Astrocyte (in vitro differentiated cells and primary cell): ENCODE data around the gene RAET1G. TPM values are rescaled to one million over a fixed set of nuclear protein-coding genes. Genes with fewer than 3 reads are reported as not detected.
"Not testable (repeated sequence)": the region's sequence is repeated elsewhere in the genome, so short reads cannot be mapped to it uniquely, and the experiment has no call there.

ENCODE experiments used
- DNase-seq: peaks from one replicate; pipeline ENCODE4 v3.0.0-alpha.2; 2010; ENCODE audit warnings: low read depth
- FAIRE-seq: peaks from 2 replicates; lab custom pipeline; 2011; peaks lifted over from hg19 to GRCh38; lab: Jason Lieb, UNC
- H2AFZ ChIP-seq: 2 replicates; pipeline ENCODE4 v1.6.0; 2012; ENCODE audit warnings: low read depth, low read length, inconsistent platforms
- H3K27ac ChIP-seq: 2 replicates; pipeline ENCODE4 v1.5.1; 2011; ENCODE audit warnings: low read depth, low read length, inconsistent platforms
- H3K27me3 ChIP-seq: 2 replicates; pipeline ENCODE4 v1.6.0; 2011; ENCODE audit warnings: low read length, inconsistent platforms; ENCODE audit not compliant: insufficient read depth
- H3K36me3 ChIP-seq: 2 replicates; pipeline ENCODE4 v1.5.1; 2011; ENCODE audit warnings: low read length, inconsistent platforms; ENCODE audit not compliant: insufficient read depth
- H3K4me1 ChIP-seq: 2 replicates; pipeline ENCODE4 v1.5.1; 2011; ENCODE audit warnings: low read length, inconsistent platforms; ENCODE audit not compliant: insufficient read depth
- H3K4me2 ChIP-seq: 2 replicates; pipeline ENCODE4 v1.6.0; 2012; ENCODE audit warnings: low read length, inconsistent platforms
- H3K4me3 ChIP-seq: 2 replicates; pipeline ENCODE4 v1.5.1; 2011; ENCODE audit warnings: low read depth, mild to moderate bottlenecking, low read length, inconsistent platforms; ENCODE audit not compliant: insufficient read depth
- H3K79me2 ChIP-seq: 2 replicates; pipeline ENCODE4 v1.6.0; 2012; ENCODE audit warnings: mild to moderate bottlenecking, low read length, inconsistent platforms; ENCODE audit not compliant: insufficient read depth
- H3K9ac ChIP-seq: 2 replicates; pipeline ENCODE4 v1.6.0; 2012; ENCODE audit warnings: mild to moderate bottlenecking, low read length, inconsistent platforms
- H3K9me3 ChIP-seq: 2 replicates; pipeline ENCODE4 v1.5.1; 2012; ENCODE audit warnings: low read depth, mild to moderate bottlenecking, low read length, inconsistent platforms; ENCODE audit not compliant: insufficient read depth
- H4K20me1 ChIP-seq: 2 replicates; pipeline ENCODE4 v1.6.0; 2012; ENCODE audit warnings: low read length, inconsistent platforms; ENCODE audit not compliant: insufficient read depth
- H3K27ac Mint-ChIP-seq: one replicate; pipeline ENCODE4 v1.8.0; 2021; ENCODE audit warnings: mild to moderate bottlenecking, mixed read lengths; ENCODE audit not compliant: unreplicated experiment
- H3K27me3 Mint-ChIP-seq: one replicate; pipeline ENCODE4 v1.8.0; 2021; ENCODE audit warnings: low read depth, mixed read lengths; ENCODE audit not compliant: unreplicated experiment
- H3K36me3 Mint-ChIP-seq: one replicate; pipeline ENCODE4 v1.8.0; 2021; ENCODE audit warnings: low read depth, mixed read lengths; ENCODE audit not compliant: unreplicated experiment
- H3K4me1 Mint-ChIP-seq: one replicate; pipeline ENCODE4 v1.8.0; 2021; ENCODE audit warnings: low read depth, mixed read lengths; ENCODE audit not compliant: unreplicated experiment
- H3K4me3 Mint-ChIP-seq: one replicate; pipeline ENCODE4 v1.8.0; 2021; ENCODE audit warnings: mild to moderate bottlenecking, moderate library complexity, mixed read lengths; ENCODE audit not compliant: unreplicated experiment
- H3K9me3 Mint-ChIP-seq: one replicate; pipeline ENCODE4 v1.8.0; 2021; ENCODE audit warnings: mild to moderate bottlenecking, mixed read lengths; ENCODE audit not compliant: unreplicated experiment
- EZH2 ChIP-seq: IDR thresholded peaks from 2 replicates; pipeline ENCODE4 v1.6.1; 2012; ENCODE audit warnings: mild to moderate bottlenecking, low read length, inconsistent platforms; ENCODE audit not compliant: insufficient read depth
- total RNA-seq: library from RNA; stranded (reverse); gene quantifications from 2 replicates; pipeline ENCODE4 v1.2.1, GENCODE V29; 2021
- TF ChIP-seq, protein P1 (sequence below): IDR thresholded peaks from 2 replicates; pipeline ENCODE4 v1.5.1; 2011; ENCODE audit warnings: low read depth, mild to moderate bottlenecking, inconsistent platforms, low read length, moderate library complexity; ENCODE audit not compliant: insufficient read depth

The RAET1G gene
- total RNA-seq, 1 donor from 2014 or later, result not detected

DNA sequence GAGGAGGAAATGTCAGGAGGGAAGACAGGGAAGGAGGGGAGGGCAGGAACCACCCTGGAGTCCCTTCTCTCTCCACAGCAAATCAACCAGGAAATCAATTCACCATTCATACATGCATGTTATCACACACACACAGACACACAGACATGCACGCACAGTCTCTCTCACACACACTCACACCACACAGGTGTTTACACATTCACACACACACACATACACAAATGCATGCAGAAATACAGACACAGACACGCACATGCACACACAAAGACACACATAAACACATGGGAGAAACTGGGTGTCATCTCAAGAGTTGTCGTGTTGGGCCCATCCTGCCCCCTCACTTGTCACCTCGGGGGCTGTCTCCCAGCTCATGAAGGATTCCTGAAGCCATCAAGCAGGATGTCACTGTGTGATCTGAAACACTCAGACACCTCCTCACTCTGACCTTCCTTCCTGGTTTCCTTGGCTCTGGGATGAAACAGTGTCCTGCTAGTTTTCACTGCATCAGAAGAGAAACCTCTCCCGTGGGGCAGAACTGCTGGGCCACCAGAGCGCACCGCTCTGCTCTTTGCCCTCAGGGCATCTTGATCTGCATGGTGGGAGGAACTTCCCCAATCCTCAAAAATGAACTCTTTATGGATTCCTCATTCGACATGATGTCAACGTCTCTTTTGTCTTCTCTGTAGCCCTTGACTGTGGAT lies 9.2 kb downstream of the RAET1G start:
- Histone ChIP-seq H3K4me1 (no peaks in the 10 kb centered on the region), H3K27me3 (no peaks in the 10 kb centered on the region), H2AFZ (no peak overlapping the region), H3K4me2 (no peak overlapping the region), H3K36me3 (no peaks in the 10 kb centered on the region), H3K9ac (no peak overlapping the region), H3K79me2 (no peaks in the 10 kb centered on the region), H3K9me3 (peaks cover 6% of the 10 kb centered on the region), H4K20me1 (no peaks in the 10 kb centered on the region), H3K27ac (no peak overlapping the region), H3K4me3 (no peak overlapping the region)
- Mint-ChIP-seq H3K4me3 (no peak overlapping the region), H3K9me3 (peaks cover 2% of the 10 kb centered on the region), H3K36me3 (no peaks in the 10 kb centered on the region), H3K27me3 (peaks cover 69% of the 10 kb centered on the region), H3K27ac (no peak overlapping the region), H3K4me1 (no peaks in the 10 kb centered on the region)
- TF ChIP-seq, protein P1, sequence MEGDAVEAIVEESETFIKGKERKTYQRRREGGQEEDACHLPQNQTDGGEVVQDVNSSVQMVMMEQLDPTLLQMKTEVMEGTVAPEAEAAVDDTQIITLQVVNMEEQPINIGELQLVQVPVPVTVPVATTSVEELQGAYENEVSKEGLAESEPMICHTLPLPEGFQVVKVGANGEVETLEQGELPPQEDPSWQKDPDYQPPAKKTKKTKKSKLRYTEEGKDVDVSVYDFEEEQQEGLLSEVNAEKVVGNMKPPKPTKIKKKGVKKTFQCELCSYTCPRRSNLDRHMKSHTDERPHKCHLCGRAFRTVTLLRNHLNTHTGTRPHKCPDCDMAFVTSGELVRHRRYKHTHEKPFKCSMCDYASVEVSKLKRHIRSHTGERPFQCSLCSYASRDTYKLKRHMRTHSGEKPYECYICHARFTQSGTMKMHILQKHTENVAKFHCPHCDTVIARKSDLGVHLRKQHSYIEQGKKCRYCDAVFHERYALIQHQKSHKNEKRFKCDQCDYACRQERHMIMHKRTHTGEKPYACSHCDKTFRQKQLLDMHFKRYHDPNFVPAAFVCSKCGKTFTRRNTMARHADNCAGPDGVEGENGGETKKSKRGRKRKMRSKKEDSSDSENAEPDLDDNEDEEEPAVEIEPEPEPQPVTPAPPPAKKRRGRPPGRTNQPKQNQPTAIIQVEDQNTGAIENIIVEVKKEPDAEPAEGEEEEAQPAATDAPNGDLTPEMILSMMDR, result no peak
- no peak for TF ChIP-seq EZH2
- no peak for FAIRE-seq
- no peak for DNase-seq

DNA sequence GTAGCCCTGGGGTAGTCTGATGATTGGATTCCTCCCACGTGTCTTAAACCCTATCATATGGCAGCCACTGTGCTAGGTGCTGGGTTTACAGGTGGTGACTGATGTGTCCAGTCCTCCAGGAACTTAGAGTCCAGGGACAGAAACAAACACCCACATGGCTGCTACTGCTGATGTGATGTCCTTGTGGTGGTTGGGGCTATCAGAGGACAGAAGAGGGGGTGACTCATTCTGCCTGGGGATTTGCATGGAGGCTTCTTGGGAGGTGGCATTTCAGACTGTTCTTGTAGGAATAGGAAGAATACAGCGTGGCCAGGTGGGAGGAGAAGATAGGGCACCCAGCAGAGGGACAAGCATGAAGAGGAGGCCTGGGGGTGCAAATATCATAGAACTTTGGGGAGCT lies 9.8 kb downstream of the RAET1G start:
- Histone ChIP-seq H3K27ac (no peak overlapping the region), H3K4me3 (no peak overlapping the region), H3K36me3 (no peaks in the 10 kb centered on the region), H3K4me2 (no peak overlapping the region), H3K9ac (no peak overlapping the region), H4K20me1 (no peaks in the 10 kb centered on the region), H3K9me3 (peaks cover 10% of the 10 kb centered on the region), H3K27me3 (no peaks in the 10 kb centered on the region), H3K79me2 (no peaks in the 10 kb centered on the region), H2AFZ (no peak overlapping the region), H3K4me1 (no peaks in the 10 kb centered on the region)
- FAIRE-seq (no peak), DNase-seq (no peak)
- no peaks in the 10 kb centered on the region for H3K4me1 Mint-ChIP-seq
- TF ChIP-seq, protein P1, result no peak
- TF ChIP-seq EZH2, result no peak
- H3K27me3 Mint-ChIP-seq, result peaks cover 63% of the 10 kb centered on the region
- no peaks in the 10 kb centered on the region for H3K36me3 Mint-ChIP-seq
- H3K27ac Mint-ChIP-seq, result no peak overlapping the region
- H3K9me3 Mint-ChIP-seq, result peaks cover 4% of the 10 kb centered on the region
- no peak overlapping the region for H3K4me3 Mint-ChIP-seq

DNA sequence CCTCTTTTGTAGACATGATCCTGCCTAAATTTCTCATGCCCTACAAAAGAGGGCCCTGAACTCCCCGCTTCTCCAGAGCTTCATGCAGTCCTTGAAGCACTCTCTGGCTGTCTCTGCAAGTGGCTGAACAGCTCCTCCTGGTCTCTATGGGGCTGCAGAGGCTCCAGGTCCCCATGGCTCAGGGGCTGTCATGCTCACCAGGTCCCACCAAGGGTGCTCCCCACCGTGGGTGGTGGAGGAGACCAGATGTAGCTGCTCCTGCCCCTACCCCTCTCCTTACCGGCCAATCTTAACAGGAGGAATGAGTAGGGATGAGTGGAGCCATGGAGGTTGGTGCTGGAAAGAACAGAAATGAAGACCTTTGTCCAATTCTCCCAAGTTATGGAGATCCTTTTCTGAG lies 10.2 kb downstream of the RAET1G start:
- H3K27ac ChIP-seq, DNase-seq, H3K4me1 ChIP-seq, H3K27ac Mint-ChIP-seq, FAIRE-seq, H3K79me2 ChIP-seq, H3K4me3 Mint-ChIP-seq, H3K27me3 ChIP-seq, H3K9ac ChIP-seq, H3K4me3 ChIP-seq, H3K36me3 Mint-ChIP-seq, H3K9me3 Mint-ChIP-seq, H3K4me2 ChIP-seq, H3K4me1 Mint-ChIP-seq, H4K20me1 ChIP-seq, H3K36me3 ChIP-seq, H2AFZ ChIP-seq: not testable (repeated sequence)
- H3K27me3 Mint-ChIP-seq, result peaks cover 63% of the 10 kb centered on the region
- peaks cover 10% of the 10 kb centered on the region for H3K9me3 ChIP-seq
